ENCODE data around the gene PRKAG2.

DNA sequence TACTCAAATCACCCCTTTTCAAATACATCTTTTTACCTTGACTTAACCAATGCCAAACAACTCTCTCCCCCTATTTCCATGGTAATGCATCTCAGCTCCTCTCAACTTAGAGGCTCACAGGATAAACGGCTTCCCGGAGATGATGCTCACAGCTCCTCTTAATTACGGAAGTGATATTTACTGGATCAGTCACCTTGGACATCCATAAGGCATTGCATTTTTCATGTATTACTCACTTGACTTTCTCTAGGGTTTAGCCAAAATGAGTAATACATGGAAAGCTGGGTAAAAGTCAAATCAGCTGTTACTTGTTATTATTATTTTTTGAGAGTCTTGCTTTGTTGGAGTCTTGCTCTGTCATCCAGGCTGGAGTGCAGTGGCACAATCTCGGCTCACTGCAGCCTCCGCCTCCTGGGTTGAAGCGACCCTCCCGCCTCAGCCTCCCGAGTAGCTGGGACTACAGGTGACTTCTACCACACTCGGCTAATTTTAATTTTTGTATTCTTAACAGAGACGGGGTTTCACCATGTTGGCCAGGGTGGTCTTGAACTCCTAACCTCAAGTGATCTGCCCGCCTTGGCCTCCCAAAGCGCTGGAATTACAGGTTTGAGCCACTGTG, 283.9 kb downstream of the PRKAG2 start:
- TF ChIP-seq GATA2 (IDR thresholded peaks at IDR 0.05; ENCODE audit: low read depth, low read length) (no peak), GATA3 (IDR thresholded peaks at IDR 0.05; ENCODE audit: low read depth, low read length) (no peak)

Data from SH-SY5Y (cell line).